ENCODE data around the gene SNX20.

The SNX20 gene, protein sequence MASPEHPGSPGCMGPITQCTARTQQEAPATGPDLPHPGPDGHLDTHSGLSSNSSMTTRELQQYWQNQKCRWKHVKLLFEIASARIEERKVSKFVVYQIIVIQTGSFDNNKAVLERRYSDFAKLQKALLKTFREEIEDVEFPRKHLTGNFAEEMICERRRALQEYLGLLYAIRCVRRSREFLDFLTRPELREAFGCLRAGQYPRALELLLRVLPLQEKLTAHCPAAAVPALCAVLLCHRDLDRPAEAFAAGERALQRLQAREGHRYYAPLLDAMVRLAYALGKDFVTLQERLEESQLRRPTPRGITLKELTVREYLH

DNA sequence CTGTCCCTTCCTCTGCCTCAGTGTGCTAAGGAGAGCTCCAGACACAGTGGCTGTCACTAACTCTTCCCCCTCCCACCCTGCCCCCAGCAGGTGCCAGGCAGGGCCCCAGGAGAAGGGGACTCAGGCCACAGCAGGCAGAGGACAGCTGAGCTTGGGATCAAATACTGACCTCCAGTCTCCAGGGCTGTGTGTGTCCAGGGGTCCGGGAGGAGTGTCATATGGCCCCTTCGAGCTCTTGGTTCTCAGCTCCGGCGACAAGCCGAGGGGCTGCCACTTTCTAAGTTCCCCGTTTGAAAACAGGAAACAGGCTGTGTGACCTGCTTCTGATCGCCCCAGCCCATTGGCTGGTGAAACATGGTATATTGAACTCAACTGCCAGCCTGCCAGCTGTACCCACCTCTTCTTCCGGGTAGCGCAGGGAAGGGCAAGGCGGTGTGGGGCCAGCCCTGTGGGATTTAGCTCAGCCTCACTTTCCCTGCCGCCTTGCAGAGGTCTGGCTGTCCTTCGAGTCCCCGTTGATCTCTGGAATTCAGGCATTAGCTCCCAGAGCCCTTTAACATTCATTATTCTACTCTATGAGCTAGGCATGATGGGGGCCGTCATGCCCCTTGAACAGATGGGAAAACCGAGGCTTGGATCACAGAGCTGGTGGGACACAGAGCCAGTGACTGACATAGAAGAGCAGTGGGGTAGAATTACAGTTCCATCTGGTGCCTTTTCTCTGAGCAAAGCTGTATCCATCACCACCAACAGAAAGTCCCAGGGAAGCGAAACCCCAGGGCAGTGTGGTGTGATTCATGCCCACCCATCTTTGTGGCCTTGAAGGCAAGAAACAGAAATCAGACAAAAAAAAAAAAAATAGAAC is at the start of gene SNX20:
Gene SNX20, minus strand, starts transcription at position 292 of the 865 bp plus-strand sequence. CDS start 3,786 bp downstream, outside the sequence.
- in situ Hi-C loops (cut with HindIII; ENCODE audit: low sequenced_read_pairs), result no loop called here

DNA sequence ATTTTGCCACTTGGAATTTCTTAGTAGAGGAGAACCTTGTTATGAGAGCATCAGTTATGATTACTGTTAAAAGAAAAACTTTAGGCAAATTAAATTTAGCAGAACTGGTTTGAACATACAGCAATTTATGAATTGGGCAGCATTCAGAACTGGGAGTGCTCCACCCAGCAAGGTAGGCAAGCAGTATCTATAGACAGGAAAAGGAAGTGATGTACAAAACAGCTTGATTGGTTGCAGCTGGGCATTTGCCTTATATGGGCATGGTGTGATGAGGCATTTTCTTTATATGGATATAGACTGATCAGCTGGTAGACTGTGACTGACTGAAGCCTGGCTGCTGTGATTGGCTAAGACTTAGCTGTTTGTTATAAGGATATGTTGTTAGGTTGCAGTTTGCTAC is 43.2 kb upstream of the SNX20 start:
- in situ Hi-C loops (cut with HindIII; ENCODE audit: low sequenced_read_pairs), result loop anchor here (5.0 kb wide), 1 partner anchor 57 kb away; no protein-coding TSS in a partner anchor

DNA sequence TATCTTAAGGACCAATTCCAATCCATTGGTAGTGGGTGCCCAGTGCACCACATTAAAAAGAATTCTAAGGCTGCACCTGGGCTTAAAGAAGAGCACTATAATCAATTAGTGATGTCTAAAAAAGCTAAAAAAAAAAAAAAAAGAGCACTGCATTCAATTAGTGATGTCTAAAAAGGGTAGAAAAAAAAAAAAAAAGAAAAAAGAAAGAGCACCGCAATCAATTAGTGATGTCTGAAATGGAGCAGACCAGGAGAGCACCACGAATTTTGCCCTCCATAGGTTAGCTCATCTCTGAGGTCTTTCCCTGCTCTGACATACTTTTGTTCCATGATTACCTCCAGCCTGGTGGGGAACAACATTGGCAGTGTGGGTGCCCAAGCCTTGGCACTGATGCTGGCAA is 41.8 kb upstream of the SNX20 start:
- in situ Hi-C loops (cut with HindIII; ENCODE audit: low sequenced_read_pairs), result loop anchor here (5.0 kb wide), 1 partner anchor 56 kb away; no protein-coding TSS in a partner anchor

DNA sequence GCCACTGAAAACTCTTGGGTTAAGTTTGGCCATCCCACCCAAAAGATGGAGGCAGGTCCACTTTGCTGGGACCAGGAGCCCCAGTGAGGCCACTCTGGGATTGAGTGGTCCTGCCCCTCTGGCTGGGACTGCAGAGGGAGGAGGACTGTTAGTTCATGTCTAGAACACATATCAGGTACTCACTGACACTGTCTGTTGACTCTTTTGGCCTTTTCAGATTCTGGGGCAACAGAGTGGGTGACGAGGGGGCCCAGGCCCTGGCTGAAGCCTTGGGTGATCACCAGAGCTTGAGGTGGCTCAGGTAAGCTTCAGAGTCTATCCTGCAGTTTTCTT is 41.3 kb upstream of the SNX20 start:
- in situ Hi-C loops (cut with HindIII; ENCODE audit: low sequenced_read_pairs), result loop anchor here (5.0 kb wide), 1 partner anchor 55 kb away; no protein-coding TSS in a partner anchor

DNA sequence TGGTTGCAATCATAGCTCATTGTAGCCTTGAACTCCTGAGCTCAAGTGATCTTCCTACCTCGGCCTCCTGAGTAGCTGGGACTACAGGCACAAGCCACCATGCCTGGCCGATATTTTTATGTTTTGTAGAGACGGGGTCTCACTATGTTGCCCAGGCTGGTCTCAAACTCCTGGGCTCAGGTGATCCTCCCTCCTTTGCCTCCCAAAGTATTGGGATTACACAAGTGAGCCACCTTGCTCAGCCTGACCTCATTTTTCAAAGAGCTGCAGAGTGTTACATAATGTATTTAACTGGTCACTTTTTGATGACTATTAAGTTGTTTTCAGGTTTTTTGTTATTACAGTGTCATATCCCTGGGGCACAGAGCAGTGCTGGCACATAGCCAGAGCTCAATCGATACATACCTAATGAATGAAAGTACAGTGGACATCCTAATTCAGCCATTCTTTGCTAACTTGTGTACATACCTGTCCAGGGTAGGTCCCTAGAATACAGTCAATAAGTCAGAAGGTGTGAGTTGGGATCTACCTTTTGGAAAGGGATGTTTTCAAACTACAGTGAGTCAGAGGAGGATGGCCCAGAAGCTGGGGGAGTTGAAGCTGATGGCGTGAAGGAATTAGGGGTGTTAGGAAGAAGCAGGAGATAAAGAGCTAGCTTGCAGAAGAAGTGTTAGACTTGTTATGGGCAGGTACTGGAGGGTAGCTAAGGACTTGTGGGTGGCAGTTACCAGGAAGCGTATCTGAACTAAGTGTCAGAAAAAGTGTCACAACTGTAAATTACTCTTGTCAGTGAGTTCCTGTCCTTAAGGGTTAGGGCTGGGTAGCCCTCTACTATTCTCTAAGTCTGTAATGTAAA is 40.7 kb upstream of the SNX20 start:
- in situ Hi-C loops (cut with HindIII; ENCODE audit: low sequenced_read_pairs), result loop anchor here (5.0 kb wide), 1 partner anchor 54 kb away; no protein-coding TSS in a partner anchor

DNA sequence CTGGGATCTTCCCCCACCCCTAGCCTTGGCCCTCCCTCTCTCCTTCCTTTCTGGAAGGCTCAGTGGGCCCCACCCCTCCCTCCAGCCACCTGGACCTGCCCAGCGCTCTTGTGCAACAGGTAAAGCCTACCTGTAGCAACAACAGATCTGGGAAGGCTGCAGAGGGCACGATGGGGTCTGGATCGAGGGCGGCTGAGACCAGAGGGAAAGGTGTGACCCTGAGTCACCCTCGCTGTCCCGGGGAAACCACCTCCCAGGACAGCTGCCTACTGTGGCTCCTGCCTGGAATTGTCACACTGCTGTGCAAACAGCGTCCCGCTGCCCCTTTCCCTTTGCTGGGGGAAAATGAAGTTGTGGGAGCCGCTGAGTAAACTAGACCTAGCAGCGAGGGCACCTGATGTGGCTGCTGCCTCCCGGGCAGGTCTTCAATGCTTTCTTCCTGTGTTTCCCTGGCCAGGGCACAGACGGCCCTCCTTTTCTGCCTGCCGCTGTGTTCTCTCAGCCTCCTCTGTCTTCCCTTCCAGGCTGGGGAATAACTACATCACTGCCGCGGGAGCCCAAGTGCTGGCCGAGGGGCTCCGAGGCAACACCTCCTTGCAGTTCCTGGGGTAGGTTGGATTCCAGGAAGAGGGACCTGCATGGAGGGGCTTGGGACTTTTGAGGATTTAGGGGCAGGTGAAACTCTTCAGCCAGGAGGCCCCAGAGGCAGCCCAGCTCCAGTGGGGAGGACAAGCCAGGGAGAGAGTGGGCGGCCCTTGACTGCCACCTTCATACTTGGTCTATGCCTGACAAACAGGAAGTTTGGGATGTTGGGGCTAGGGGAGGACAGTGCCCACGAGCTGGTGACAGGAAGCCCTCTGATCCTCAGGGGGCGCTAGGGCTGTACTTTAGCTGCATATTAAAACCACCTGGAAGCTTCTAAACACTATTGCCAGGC is 38.6 kb upstream of the SNX20 start:
- in situ Hi-C loops (cut with HindIII; ENCODE audit: low sequenced_read_pairs), result loop anchor here (5.0 kb wide), 1 partner anchor 52 kb away; no protein-coding TSS in a partner anchor

DNA sequence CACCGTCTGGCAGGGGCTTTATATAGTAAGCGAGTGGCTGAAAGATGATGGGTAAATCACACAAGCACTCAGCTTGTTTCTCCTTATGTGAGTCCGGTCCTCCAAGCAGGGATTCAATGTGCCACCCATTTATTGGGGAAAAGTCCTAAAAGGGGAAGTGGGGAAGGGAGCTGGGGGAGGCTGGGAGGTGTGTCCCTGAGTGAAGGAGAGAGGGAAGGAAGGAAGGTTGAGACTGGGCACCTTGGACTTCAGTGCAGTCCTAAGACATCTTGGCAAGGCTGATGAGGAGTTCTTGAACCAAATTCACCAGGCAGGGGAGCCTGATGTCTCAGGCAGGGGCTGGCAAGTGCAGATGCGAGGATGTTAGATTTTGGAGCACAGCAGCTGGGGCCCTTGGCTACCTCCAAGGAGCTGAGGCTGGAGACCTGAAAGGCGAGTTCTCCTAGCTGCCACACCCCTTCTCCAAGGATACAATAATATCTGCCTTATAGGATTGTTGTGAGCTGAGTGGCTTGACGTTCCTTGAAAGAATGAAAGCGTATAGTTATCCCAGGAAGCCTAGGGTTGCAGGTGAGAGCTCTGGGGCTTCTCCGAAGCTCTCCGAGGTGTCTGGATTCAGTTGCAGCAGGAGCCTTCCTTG is 37.8 kb upstream of the SNX20 start:
- in situ Hi-C loops (cut with HindIII; ENCODE audit: low sequenced_read_pairs), result no loop called here

DNA sequence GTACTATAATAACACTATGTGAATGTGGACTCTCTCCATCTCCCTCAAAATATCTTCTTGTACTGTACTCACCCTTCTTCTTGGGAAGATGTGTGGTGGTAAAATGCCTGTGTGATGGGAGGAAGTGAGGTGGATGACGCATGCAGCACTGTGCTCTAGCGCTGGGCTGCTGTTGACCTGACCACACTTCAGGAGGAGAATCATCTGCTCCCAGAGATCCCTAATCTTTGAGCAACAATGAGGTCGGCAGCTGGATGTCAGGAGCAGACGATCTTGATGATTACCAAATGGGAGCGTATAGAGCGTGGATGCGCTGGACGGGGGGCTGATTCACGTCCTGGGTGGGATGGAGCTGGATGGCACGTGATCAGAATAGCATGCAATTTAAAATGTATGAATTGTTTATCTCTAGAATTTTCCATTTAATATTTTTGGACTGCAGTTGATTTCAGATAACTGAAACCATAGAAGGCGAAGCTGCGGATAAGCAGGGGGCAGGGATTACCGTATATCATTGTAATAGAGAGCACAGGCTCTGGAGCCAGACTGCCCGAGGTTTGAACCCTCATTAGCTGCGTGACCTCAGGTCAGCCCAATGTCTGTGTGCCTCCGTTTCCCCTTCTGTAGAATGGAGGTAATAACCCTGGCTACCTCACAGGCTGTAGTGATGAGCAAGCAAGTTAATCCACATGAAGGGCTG is 37.1 kb upstream of the SNX20 start:
- in situ Hi-C loops (cut with HindIII; ENCODE audit: low sequenced_read_pairs), result no loop called here

DNA sequence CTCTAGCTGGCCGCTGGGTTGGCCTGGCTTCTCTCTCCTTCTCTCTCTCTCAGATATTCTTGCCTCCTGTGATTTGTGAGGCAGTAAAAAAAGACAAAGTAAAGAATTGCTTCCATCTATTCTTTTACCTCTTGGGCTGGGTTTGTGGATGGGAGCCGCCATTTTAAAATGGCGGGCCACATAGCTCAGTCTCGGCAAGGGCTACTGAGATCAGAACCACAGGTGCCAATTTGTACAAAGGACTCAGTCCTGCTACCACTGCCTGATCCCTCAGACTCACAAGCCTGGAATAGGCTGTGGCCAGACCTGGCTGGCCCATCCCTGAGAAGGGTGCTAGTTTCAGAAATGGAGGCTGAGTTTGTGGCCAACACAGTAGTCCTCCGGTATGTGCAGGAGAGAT is 36.4 kb upstream of the SNX20 start:
- in situ Hi-C loops (cut with HindIII; ENCODE audit: low sequenced_read_pairs), result no loop called here

DNA sequence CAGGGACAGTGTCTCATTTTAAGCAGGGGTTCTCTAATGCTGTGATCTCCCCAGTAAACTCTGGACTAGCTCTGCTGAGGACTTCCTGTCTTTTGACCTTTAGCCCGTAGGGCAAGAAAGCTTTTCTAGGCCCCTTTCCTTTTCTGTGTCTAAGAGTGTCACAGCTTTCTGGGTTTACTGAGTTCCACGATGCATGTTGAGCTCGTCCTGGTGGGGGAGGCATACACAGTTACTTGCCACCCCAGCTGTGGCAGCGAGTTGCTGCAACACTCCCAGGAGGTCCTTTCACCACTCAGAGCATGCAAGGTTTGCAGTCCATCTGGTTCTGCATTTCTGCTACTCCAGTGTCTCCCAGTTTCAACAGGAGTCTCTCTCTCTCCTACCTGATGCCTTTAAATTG is 36.0 kb upstream of the SNX20 start:
- in situ Hi-C loops (cut with HindIII; ENCODE audit: low sequenced_read_pairs), result no loop called here

DNA sequence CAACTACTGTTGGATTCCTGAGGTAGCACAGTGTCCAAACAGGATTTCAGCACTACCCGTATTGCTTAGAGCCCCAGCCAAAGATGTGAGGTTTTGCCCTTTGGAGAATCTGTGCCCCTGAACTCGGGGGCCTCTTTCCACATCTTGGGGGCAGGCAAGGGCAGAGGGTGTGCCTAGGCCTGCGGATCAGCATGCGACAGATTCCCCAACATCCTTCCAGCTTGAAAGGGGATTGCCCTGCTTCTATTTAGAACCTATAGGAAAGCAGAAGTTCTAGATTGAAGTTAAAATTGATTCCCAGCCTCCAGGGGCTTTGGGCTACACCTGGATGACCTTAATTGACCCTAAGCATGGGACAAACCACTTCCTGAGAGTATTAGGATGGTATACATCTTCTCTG is 31.8 kb upstream of the SNX20 start:
- in situ Hi-C loops (cut with HindIII; ENCODE audit: low sequenced_read_pairs), result no loop called here

DNA sequence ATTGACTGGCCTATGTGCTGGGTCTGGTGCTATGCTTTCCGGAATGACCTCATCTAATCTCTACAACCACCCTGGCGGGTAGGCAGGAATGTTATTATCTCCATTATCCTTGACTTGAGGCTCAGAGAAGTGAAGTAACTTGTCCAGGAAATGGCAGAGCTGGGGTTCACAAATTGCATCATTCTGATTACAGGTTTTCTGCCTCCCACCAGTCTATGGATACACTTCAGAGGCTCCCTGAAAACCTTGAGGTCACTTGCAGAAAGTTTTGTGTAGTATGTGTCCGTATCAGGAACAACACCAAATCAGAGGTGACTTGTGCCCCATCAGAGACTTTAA is 31.4 kb upstream of the SNX20 start:
- in situ Hi-C loops (cut with HindIII; ENCODE audit: low sequenced_read_pairs), result no loop called here

DNA sequence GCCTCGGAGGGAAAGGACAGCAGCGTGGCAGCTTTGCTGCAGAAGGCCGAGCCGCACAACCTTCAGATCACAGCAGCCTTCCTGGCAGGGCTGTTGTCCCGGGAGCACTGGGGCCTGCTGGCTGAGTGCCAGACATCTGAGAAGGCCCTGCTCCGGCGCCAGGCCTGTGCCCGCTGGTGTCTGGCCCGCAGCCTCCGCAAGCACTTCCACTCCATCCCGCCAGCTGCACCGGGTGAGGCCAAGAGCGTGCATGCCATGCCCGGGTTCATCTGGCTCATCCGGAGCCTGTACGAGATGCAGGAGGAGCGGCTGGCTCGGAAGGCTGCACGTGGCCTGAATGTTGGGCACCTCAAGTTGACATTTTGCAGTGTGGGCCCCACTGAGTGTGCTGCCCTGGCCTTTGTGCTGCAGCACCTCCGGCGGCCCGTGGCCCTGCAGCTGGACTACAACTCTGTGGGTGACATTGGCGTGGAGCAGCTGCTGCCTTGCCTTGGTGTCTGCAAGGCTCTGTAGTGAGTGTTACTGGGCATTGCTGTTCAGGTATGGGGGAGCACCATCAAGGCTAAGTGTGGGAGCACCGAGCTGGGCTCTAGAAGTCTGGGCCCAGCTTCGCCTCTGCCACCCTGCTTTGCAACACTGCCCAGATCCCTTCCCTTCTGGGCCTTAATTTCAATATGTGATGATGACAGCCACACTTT is 30.9 kb upstream of the SNX20 start:
- in situ Hi-C loops (cut with HindIII; ENCODE audit: low sequenced_read_pairs), result no loop called here

DNA sequence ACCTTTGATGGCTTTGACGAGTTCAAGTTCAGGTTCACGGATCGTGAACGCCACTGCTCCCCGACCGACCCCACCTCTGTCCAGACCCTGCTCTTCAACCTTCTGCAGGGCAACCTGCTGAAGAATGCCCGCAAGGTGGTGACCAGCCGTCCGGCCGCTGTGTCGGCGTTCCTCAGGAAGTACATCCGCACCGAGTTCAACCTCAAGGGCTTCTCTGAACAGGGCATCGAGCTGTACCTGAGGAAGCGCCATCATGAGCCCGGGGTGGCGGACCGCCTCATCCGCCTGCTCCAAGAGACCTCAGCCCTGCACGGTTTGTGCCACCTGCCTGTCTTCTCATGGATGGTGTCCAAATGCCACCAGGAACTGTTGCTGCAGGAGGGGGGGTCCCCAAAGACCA is 29.9 kb upstream of the SNX20 start:
- in situ Hi-C loops (cut with HindIII; ENCODE audit: low sequenced_read_pairs), result no loop called here

DNA sequence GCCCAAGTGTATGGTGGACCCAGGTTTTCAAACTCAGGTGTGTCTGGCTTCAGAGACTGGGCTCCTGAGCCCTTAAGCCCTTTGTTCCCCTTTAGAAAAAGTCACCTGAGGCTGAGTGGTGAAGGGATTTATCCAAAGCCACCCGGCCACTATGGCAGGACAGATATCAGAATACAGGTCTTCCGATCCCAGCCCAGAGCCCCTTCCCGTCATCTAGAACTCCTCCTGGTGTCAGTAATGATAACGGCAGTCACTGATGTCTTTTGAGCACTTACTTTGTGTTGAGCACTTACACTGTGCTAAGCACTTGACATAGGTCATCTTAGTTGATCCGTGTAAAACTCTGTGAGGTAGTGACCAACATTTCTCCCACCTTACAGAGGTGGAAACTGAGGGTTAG is 28.9 kb upstream of the SNX20 start:
- in situ Hi-C loops (cut with HindIII; ENCODE audit: low sequenced_read_pairs), result no loop called here

DNA sequence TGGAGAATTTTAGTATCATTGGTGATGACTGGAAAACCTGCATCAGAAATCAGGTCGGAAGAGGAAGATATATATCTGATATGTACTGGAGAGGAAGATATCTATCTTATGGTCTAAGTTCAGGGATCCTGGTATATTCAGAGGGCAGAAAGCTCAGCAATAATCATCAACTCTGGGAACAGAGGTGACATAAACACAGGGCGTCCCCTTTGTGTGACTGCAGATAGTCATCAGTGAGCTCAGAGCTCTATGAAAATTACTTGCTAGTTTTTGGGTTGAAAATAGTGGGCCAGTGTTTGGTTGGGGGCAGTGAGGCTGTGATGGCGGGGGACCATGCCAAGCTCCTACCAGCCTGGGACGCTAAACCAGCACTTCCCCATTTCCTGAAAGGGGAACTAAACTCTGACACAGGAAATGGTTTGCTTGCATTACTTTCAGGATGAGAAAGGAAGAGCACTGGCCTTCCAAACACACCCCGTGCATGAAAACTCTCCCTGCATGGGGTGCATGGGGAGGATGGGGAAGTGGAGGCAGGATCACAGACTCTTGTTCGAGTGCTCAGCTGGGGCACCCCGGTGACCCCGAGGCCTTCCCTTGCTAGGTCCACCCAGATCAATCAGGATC is 28.1 kb upstream of the SNX20 start:
- in situ Hi-C loops (cut with HindIII; ENCODE audit: low sequenced_read_pairs), result no loop called here

DNA sequence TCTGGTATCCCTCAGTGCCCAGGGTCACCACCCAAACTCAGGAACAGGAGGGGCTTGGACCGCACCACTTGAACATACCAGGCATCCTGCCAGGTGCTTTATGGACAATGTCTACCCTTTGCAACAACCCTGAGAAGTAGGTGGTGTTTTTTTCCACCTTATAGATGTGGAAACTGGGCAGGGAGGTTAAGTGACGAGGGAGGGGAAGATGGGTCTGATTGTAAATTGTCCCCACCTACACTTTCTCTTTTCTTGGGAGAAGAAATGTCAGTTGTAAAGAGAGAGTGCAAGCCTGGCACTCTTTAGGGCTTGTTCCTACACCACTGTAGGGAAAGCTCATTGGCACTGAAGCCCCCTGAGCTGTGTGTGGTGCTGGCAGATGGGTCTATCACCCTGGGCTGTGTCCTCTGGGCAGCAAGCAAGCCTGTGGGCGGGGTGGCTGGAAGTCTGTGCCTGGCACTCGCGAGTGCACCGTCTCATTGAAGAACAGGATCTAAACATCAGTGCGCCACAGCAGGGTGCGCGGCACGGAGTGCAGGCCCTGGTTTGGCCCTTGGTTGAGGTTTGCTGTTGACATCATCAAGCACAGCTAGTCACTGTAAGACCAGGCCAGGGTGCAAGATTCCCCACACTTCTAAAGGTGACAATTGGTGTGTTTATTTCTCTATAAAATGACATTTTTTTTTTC is 27.4 kb upstream of the SNX20 start:
- in situ Hi-C loops (cut with HindIII; ENCODE audit: low sequenced_read_pairs), result no loop called here
